Prostate gland (tissue), 2 donors: ENCODE measurements around the gene ABCC5.

Experiments
- CTCF ChIP-seq, 4 experiments: fragments of 200-600 bp in 2 of 4; fragments of 450-650 bp in 2 of 4; sonication (generic) in 2 of 4; IDR thresholded peaks; 1 replicate in 3 of 4; 2 replicates in 1 of 4; pipeline ENCODE4 v1.5.1; 2016 to 2019; ENCODE audit warnings: antibody characterized with exemption in 4 of 4, mild to moderate bottlenecking in 2 of 4, moderate library complexity in 2 of 4
- POLR2A ChIP-seq: fragments of 450-650 bp; IDR thresholded peaks from one replicate; pipeline ENCODE4 v1.6.1; 2016; ENCODE audit warnings: antibody characterized with exemption, mild to moderate bottlenecking

DNA sequence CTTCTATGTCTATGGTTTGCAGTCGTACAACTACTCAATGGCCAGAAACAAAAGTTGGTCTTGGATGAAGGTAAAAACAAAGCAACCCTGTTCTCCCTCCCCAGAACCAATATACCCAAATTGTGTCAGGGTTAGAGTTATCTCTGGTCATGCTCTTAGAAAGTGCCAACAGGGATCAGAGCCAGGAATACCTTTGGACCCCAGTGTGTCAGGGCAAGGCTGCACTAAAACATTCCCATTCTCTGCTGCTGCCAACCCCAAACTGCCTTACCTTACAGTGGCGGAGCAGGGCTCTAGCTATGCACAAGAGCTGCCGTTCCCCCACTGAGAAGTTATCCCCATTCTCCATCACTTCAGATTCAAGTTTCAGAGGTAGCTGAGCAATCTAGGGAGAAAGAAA is 90.6 kb downstream of the ABCC5 start:
- TF ChIP-seq POLR2A (no peak), CTCF (IDR thresholded peaks at IDR 0.05) (no peak)
